CD4-positive, CD25-positive, alpha-beta regulatory T cell (primary cell): ENCODE results near the gene PANK4. TPM values are rescaled to one million over a fixed set of nuclear protein-coding genes. Genes with fewer than 3 reads are reported as not detected.

ENCODE experiments used
- ATAC-seq, 2 donors: fragments of 150-1000 bp; cut with Tn5 transposase; one replicate each; pipeline ENCODE4 v1.10.0; 2021; ENCODE audit warnings: low read depth in 2 of 2, moderate number of reproducible peaks in 2 of 2, moderate library complexity in 1 of 2
- DNase-seq, 3 donors: peaks; one replicate each; pipeline versions ENCODE4 v3.0.0 to v3.0.0-alpha.2; 2012 to 2022; ENCODE audit warnings: mixed read lengths in 1 of 3
- H3K27ac ChIP-seq: one replicate; pipeline ENCODE4 v1.7.0; 2013; ENCODE audit warnings: mild to moderate bottlenecking, low read length; ENCODE audit not compliant: insufficient read depth, poor library complexity, severe bottlenecking
- H3K27me3 ChIP-seq: one replicate; pipeline ENCODE4 v1.7.0; 2013; ENCODE audit warnings: low read length; ENCODE audit not compliant: control insufficient read depth, insufficient read depth
- H3K36me3 ChIP-seq: one replicate; pipeline ENCODE4 v1.7.0; 2013; ENCODE audit warnings: mild to moderate bottlenecking, low read length, moderate library complexity; ENCODE audit not compliant: control insufficient read depth, insufficient read depth
- H3K4me1 ChIP-seq: 2 replicates; pipeline ENCODE4 v1.7.0; 2013; ENCODE audit warnings: mild to moderate bottlenecking, low read length; ENCODE audit not compliant: insufficient read depth, control insufficient read depth, poor library complexity, severe bottlenecking
- H3K4me3 ChIP-seq: one replicate; pipeline ENCODE4 v1.7.0; 2013; ENCODE audit warnings: low read depth, mild to moderate bottlenecking, low read length, moderate library complexity
- H3K9me3 ChIP-seq, 2 experiments: 1 replicate in 1 of 2; 2 replicates in 1 of 2; pipeline ENCODE4 v1.7.0; 2013; ENCODE audit warnings: low read length in 2 of 2, mild to moderate bottlenecking in 1 of 2, moderate library complexity in 1 of 2; ENCODE audit not compliant: control insufficient read depth in 2 of 2
- H3K27ac Mint-ChIP-seq, 3 donors: one replicate each; pipeline ENCODE4 v1.8.0; 2020 to 2022; ENCODE audit warnings: mild to moderate bottlenecking in 3 of 3, mixed read lengths in 3 of 3, moderate library complexity in 2 of 3
- H3K27me3 Mint-ChIP-seq: one replicate; pipeline ENCODE4 v1.8.0; 2022; ENCODE audit warnings: mild to moderate bottlenecking, mixed read lengths
- H3K36me3 Mint-ChIP-seq: one replicate; pipeline ENCODE4 v1.8.0; 2020; ENCODE audit warnings: mixed read lengths
- H3K4me1 Mint-ChIP-seq, 4 donors: one replicate each; pipeline ENCODE4 v1.8.0; 2020 to 2022; ENCODE audit warnings: mixed read lengths in 4 of 4, mild to moderate bottlenecking in 1 of 4
- H3K4me3 Mint-ChIP-seq, 4 donors: one replicate each; pipeline ENCODE4 v1.8.0; 2020 to 2022; ENCODE audit warnings: mild to moderate bottlenecking in 4 of 4, mixed read lengths in 4 of 4, moderate library complexity in 3 of 4
- H3K9me3 Mint-ChIP-seq, 7 donors: one replicate each; pipeline ENCODE4 v1.8.0; 2020 to 2022; ENCODE audit warnings: mixed read lengths in 7 of 7, mild to moderate bottlenecking in 3 of 7, moderate library complexity in 2 of 7
- polyA plus RNA-seq, 4 donors: library from polyadenylated mRNA; unstranded; fragments of 300-500 nt; fragmentation: Illumina TruSeq; gene quantifications; one replicate each; pipeline ENCODE4 v1.2.3, GENCODE V29; 2021
- total RNA-seq: library from RNA; stranded (reverse); gene quantifications from one replicate; pipeline ENCODE4 v1.2.3, GENCODE V29; 2022

The PANK4 gene
- total and polyA plus RNA-seq, 5 donors from 2014 or later = 16.8 to 66.6 (median 17.7) TPM

DNA sequence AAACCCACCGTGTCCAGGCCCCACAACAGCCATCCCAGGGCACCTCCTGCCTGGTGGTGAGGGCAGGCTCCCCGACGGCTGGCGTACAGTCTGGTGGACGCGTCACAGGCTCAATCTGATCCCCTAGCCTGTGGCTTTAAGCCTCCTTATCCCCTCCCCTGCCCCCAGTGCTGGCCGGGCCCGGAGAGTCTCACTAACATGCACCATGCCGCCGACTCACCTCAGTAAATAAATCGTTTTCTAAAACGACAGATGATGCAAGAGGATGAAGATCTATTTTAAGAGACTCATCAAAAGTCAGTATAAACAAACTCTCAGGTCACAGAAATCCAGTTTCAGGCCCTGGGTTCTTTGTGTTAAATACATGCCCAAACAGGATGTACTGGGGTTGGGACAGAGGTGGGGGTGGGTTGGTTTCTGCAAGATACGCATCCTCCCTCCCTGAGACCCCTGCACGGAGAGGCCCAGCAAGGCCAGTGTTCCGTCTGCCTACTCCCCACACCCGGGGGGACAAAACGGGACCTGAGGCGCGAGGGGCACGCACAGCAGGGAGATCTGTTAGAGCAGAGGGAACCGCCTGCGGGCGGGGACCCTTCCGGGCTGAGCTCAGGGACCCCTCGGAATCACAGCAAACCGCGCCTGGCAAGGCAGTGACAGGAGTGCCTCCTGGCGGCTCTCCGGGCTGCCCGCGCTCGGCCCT lies 3.1 kb downstream of the PANK4 start:
- peak overlapping the region; percentile 89 to 99 (median 97) for H3K27ac Mint-ChIP-seq
- H3K9me3 Mint-ChIP-seq = no peaks in the 10 kb centered on the region
- Histone ChIP-seq H3K27me3 (no peaks in the 10 kb centered on the region), H3K27ac (peak overlapping the region; percentile 80), H3K36me3 (peaks cover 35% of the 10 kb centered on the region), H3K4me1 (peaks cover 43% of the 10 kb centered on the region), H3K9me3 (no peaks in the 10 kb centered on the region), H3K4me3 (peak overlapping the region; percentile 84)
- DNase-seq = peak in 1 of 3 donors; percentile 76
- H3K4me3 Mint-ChIP-seq = peak overlapping the region; percentile 93 to 99 (median 96)
- H3K4me1 Mint-ChIP-seq = peaks cover 18 to 42% (median 31%) of the 10 kb centered on the region in 4 donors
- peaks cover 8% of the 10 kb centered on the region for H3K27me3 Mint-ChIP-seq
- peaks cover 7% of the 10 kb centered on the region for H3K36me3 Mint-ChIP-seq
- no peak for ATAC-seq

DNA sequence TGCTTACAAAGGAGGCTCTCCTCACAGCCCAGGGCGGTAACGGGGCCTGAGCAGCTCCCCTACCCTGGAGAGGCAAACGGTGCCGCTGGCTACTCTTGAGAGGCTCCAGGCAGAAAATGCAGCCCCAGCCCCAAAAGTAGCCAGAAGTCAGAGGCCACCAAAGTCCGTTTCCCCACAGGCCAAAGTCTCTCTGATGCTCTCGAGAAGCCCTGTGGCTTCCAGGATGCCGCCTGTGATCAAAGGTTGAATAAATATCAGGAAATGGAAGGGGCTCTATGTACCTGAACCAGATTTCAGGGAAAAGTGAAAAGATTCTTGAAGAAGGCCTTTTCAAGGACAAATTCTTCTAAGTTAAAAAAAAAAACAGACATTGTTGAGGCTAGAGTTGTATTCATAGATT lies 4.2 kb downstream of the PANK4 start:
- Mint-ChIP-seq H3K4me1 (peaks cover 18 to 39% (median 31%) of the 10 kb centered on the region in 4 donors), H3K27me3 (peaks cover 6% of the 10 kb centered on the region), H3K4me3 (peak overlapping the region in 2 of 4 donors; percentile 2 to 99), H3K27ac (peak overlapping the region in 2 of 3 donors; percentile 89 to 99), H3K9me3 (no peaks in the 10 kb centered on the region), H3K36me3 (peaks cover 7% of the 10 kb centered on the region)
- Histone ChIP-seq H3K9me3 (no peaks in the 10 kb centered on the region), H3K27ac (peak overlapping the region; percentile 2), H3K36me3 (peaks cover 46% of the 10 kb centered on the region), H3K27me3 (no peaks in the 10 kb centered on the region), H3K4me1 (peaks cover 43% of the 10 kb centered on the region), H3K4me3 (no peak overlapping the region)
- ATAC-seq (no peak), DNase-seq (no peak)

DNA sequence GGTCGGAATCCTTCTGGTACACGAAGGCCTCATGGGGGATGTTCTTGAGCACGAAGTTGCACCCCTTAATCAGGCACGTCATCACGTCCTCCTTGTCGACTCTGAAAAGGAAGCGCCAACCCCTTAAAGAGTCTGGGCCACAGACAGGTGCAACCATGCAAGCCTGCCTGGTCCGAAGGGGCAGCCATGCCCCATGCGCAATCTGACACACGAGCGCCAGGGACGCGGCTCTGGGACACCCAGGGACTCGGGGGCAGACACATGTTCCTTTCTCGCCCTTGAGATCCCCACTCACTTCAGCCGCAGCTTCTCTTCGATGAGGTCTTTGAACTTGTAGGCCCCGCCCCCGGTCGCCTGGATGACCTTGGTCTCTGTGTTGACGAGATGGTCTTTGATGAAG lies 5.6 kb downstream of the PANK4 start:
- Mint-ChIP-seq H3K36me3 (peaks cover 7% of the 10 kb centered on the region), H3K27ac (peak overlapping the region in 1 of 3 donors; percentile 25)
- peaks cover 58% of the 10 kb centered on the region for H3K36me3 ChIP-seq

DNA sequence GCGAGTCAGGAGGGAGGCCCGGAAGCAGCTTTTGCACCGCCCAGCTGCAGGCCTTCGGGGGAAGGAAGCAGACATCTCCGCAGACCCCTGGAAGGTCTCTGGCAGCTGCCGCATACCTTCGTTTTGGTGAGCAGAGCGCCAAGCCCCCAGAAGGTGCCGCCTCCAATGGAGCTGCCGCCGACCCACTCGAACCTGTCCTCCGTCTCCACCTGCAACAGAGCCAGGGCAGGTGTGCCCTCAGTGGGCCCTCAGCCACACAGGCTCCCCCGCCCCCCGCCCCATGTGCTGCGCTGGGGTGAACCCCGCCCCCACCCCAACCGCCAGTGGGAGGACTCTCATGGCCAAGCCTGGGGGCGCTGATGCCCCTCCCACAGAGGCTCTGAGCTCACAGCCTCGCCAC lies 6.2 kb downstream of the PANK4 start:
- Histone ChIP-seq H3K27ac (no peak overlapping the region), H3K36me3 (peaks cover 64% of the 10 kb centered on the region), H3K4me3 (no peak overlapping the region), H3K4me1 (peaks cover 29% of the 10 kb centered on the region), H3K27me3 (no peaks in the 10 kb centered on the region), H3K9me3 (no peaks in the 10 kb centered on the region)
- Mint-ChIP-seq H3K27ac (no peak overlapping the region), H3K4me3 (no peak overlapping the region), H3K4me1 (peaks cover 18 to 32% (median 26%) of the 10 kb centered on the region in 4 donors), H3K9me3 (no peaks in the 10 kb centered on the region), H3K36me3 (peaks cover 7% of the 10 kb centered on the region), H3K27me3 (no peaks in the 10 kb centered on the region)
- DNase-seq (no peak), ATAC-seq (no peak)

More for the DNA sequence above, 5.6 kb downstream of the PANK4 start:
- no peak overlapping the region for H3K4me3 ChIP-seq
- H3K4me1 ChIP-seq = peaks cover 35% of the 10 kb centered on the region
- H3K9me3 ChIP-seq = no peaks in the 10 kb centered on the region
- Mint-ChIP-seq H3K27me3 (no peaks in the 10 kb centered on the region), H3K9me3 (no peaks in the 10 kb centered on the region), H3K4me3 (no peak overlapping the region), H3K4me1 (peaks cover 18 to 33% (median 28%) of the 10 kb centered on the region in 4 donors)
- no peak overlapping the region for H3K27ac ChIP-seq
- no peak for ATAC-seq
- DNase-seq = no peak
- H3K27me3 ChIP-seq = no peaks in the 10 kb centered on the region

DNA sequence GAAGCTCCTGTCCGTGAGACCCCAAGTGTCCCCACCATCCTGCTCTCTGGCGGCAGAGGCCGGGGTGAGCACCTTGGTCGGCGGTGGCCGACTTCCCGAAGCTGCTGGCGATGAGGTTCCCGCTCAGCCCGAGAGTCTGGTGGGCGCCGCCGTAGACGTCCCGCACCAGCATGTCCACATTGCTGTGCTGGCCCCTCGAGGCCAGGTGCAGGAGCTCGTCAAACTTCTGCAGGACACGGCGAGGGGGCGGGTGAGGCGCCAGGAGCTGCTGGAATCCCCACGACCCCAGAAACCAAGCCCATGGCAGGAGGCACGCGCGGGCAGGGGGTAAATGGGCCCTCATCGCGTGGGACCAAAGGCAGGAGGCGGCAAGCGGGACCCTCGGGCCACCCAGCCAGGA lies 6.7 kb downstream of the PANK4 start:
- H3K9me3 Mint-ChIP-seq = no peaks in the 10 kb centered on the region
- DNase-seq = no peak
- peaks cover 18 to 27% (median 22%) of the 10 kb centered on the region in 4 donors for H3K4me1 Mint-ChIP-seq
- Histone ChIP-seq H3K4me1 (peaks cover 24% of the 10 kb centered on the region), H3K27ac (no peak overlapping the region), H3K9me3 (no peaks in the 10 kb centered on the region), H3K27me3 (no peaks in the 10 kb centered on the region), H3K4me3 (no peak overlapping the region), H3K36me3 (peaks cover 67% of the 10 kb centered on the region)
- H3K4me3 Mint-ChIP-seq = no peak overlapping the region
- no peak for ATAC-seq
- peaks cover 7% of the 10 kb centered on the region for H3K36me3 Mint-ChIP-seq
- H3K27ac Mint-ChIP-seq = no peak overlapping the region
- H3K27me3 Mint-ChIP-seq = no peaks in the 10 kb centered on the region

DNA sequence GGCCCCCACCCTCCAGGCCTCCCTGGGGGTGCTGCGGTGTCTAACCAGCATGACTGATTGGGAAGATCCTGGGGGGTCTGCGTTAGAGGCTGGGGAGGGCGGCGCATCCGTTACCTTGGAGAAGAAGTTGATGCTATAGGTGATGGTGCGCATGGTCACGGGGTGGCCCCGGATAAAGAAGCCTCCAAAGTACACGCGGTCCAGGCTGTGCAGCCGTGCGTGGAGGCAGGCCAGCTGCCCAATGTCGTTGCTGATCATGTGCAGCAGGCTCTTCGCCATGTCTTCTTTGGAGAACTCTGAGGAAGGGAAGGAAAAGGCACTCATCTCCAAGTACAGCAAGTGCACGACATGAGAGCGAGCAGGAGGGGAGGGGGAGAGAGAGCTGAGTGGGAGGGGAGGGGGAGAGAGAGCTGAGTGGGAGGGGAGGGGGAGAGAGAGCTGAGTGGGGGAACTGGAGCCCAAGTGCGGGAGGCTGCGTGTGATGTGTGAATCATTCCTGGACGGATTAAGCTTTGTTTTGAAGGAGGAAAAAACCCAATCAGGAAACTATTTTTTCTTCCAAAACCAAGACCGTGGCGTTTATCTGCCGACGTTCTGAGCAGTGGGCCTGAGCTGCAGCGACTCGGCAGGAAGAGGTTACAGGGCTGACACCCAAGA lies 7.2 kb downstream of the PANK4 start:
- ATAC-seq = no peak
- Mint-ChIP-seq H3K9me3 (no peaks in the 10 kb centered on the region), H3K36me3 (peaks cover 7% of the 10 kb centered on the region), H3K27ac (no peak overlapping the region), H3K4me3 (no peak overlapping the region), H3K27me3 (no peaks in the 10 kb centered on the region), H3K4me1 (peaks cover 15 to 21% (median 17%) of the 10 kb centered on the region in 4 donors)
- Histone ChIP-seq H3K36me3 (peaks cover 68% of the 10 kb centered on the region), H3K4me1 (peaks cover 18% of the 10 kb centered on the region), H3K27me3 (no peaks in the 10 kb centered on the region), H3K4me3 (no peak overlapping the region), H3K27ac (no peak overlapping the region), H3K9me3 (no peaks in the 10 kb centered on the region)
- DNase-seq = no peak

DNA sequence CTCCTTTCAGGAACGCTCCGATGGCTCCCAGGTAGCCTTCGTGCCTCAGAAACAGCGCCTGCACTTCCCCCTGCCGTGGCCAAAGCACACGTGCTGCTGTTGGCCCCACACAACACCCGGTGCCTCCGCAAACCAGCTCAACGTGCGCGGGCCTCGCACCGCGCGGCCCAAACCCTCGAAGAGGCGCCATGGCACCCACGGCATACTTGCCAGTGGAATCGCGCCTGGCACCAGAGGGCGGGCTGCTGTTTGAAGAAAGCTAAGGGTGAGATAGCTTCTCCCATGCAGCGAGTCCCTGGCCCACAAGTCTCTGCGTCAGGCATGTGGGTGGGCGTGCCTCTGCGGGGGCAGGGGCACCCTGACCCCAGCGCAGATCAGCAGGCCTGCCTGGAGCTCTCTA lies 7.9 kb downstream of the PANK4 start:
- Histone ChIP-seq H3K9me3 (no peaks in the 10 kb centered on the region), H3K27ac (no peak overlapping the region), H3K4me1 (peaks cover 12% of the 10 kb centered on the region), H3K27me3 (no peaks in the 10 kb centered on the region), H3K36me3 (peaks cover 74% of the 10 kb centered on the region), H3K4me3 (no peak overlapping the region)
- ATAC-seq (no peak), DNase-seq (no peak)
- Mint-ChIP-seq H3K27ac (no peak overlapping the region), H3K9me3 (no peaks in the 10 kb centered on the region), H3K27me3 (no peaks in the 10 kb centered on the region), H3K4me1 (peaks cover 11 to 15% (median 13%) of the 10 kb centered on the region in 4 donors), H3K36me3 (peaks cover 7% of the 10 kb centered on the region), H3K4me3 (no peak overlapping the region)
